Right lobe of liver (tissue), 6 donors: ENCODE results near the gene LRRC75A. TPM values are rescaled to one million over a fixed set of nuclear protein-coding genes. Genes with fewer than 3 reads are reported as not detected.

ENCODE experiments used
- ATAC-seq, 4 donors: fragments of 200-7000 bp; cut with Tn5 transposase; one replicate each; pipeline ENCODE4 v1.9.1; 2020; ENCODE audit warnings: mild to moderate bottlenecking in 4 of 4, moderate library complexity in 4 of 4
- DNase-seq, 3 donors: peaks; one replicate each; pipeline ENCODE4 v3.0.0-alpha.2; 2020
- H3K27ac ChIP-seq, 3 donors: fragments of 200-600 bp; one replicate each; pipeline ENCODE4 v1.8.0; 2022
- H3K27me3 ChIP-seq, 2 donors: fragments of 200-600 bp; one replicate each; pipeline ENCODE4 v1.8.0; 2022
- H3K36me3 ChIP-seq, 4 donors: fragments of 200-600 bp; sonication (generic) in 1 of 4; one replicate each; pipeline versions ENCODE4 v1.5.1 to v1.8.0; 2017 to 2022; ENCODE audit warnings: control low read depth in 1 of 4
- H3K4me1 ChIP-seq, 4 donors: fragments of 200-600 bp; sonication (generic) in 1 of 4; one replicate each; pipeline versions ENCODE4 v1.5.1 to v1.8.0; 2017 to 2022; ENCODE audit warnings: control low read depth in 1 of 4
- H3K4me3 ChIP-seq, 3 donors: fragments of 200-600 bp; one replicate each; pipeline ENCODE4 v1.8.0; 2022
- H3K9me3 ChIP-seq, 4 donors: fragments of 200-600 bp; sonication (generic) in 1 of 4; one replicate each; pipeline versions ENCODE4 v1.5.1 to v1.8.0; 2017 to 2022; ENCODE audit warnings: control low read depth in 1 of 4
- CTCF ChIP-seq, 4 donors: fragments of 200-600 bp in 3 of 4; fragments of 450-650 bp in 1 of 4; IDR thresholded peaks; one replicate each; pipeline versions ENCODE4 v1.5.1 to v1.8.0; 2016 to 2022; ENCODE audit warnings: antibody characterized with exemption in 4 of 4, mild to moderate bottlenecking in 2 of 4
- POLR2A ChIP-seq: fragments of 450-650 bp; IDR thresholded peaks from one replicate; pipeline ENCODE4 v1.6.1; 2017; ENCODE audit warnings: antibody characterized with exemption, mild to moderate bottlenecking
- WGBS: methylation state at CpG from one replicate; pipeline ENCODE4 v1.1.6; 2018; ENCODE audit warnings: low coverage, low lambda C conversion rate; ENCODE audit not compliant: insufficient coverage; ENCODE audit errors: missing lambda C conversion rate; 5-methylcytosine and 5-hydroxymethylcytosine counted together
- intact Hi-C, 2 donors: fragments of 100-400 bp; cut with DNase I; formaldehyde crosslinking; loops; one replicate each; pipeline versions ENCODE4 v1.11.2 to v1.14.1; 2022
- total RNA-seq, 6 experiments: library from RNA; depleted of rRNA in 2 of 6; stranded (reverse); fragments of >200 nt in 2 of 6; fragmentation: NEBNext Ultra II Directional in 3 of 6; extraction: Animal tissue kit (Norgen Biotek cat#: 25700) in 3 of 6; gene quantifications; one replicate each; pipeline versions ENCODE4 v1.1.0 to v1.2.4, GENCODE V29; 2016 to 2023
- donor health status: DM: no; HTN: yes; CAD: no.
- donor health status: DM: no; HTN: no; CAD: no.
- donor health status: DM: no; HTN: no; CAD: no.
- donor health status: DM: no; HTN: yes; CAD: no.
- donor health status: DM: no; HTN: yes; CAD: no.

LRRC75A gene
- total RNA-seq, 6 experiments from 2014 or later: 0.12 to 0.62 (median 0.22) TPM

- intact Hi-C loops: no loop called here
- peaks cover 0 to 30% (median 4%) of the 10 kb centered on the region in 4 donors for H3K4me1 ChIP-seq
- H3K36me3 ChIP-seq: peaks cover 0 to 16% (median 4%) of the 10 kb centered on the region in 4 donors
- TF ChIP-seq CTCF (IDR thresholded peaks at IDR 0.05): no peak
- TF ChIP-seq POLR2A: no peak
- no peak overlapping the region for H3K4me3 ChIP-seq
- ATAC-seq (no peak), DNase-seq (no peak)
- H3K9me3 ChIP-seq: no peaks in the 10 kb centered on the region
- H3K27me3 ChIP-seq: no peaks in the 10 kb centered on the region
- no peak overlapping the region for H3K27ac ChIP-seq
- WGBS: 100% methylated on average over 1 of the region's 8 CpGs
Observed at GRCh38 chr17:16447676-16448075, 44.3 kb downstream of the LRRC75A start.

- no peak for ATAC-seq
- H3K4me1 ChIP-seq: peaks cover 0 to 42% (median 8%) of the 10 kb centered on the region in 4 donors
- WGBS: 94% methylated on average over 7 of the region's 12 CpGs
- H3K27me3 ChIP-seq: no peaks in the 10 kb centered on the region
- DNase-seq: no peak
- TF ChIP-seq CTCF (IDR thresholded peaks at IDR 0.05) (no peak), POLR2A (no peak)
- intact Hi-C loops: no loop called here
- H3K27ac ChIP-seq: no peak overlapping the region
- H3K9me3 ChIP-seq: no peaks in the 10 kb centered on the region
- H3K36me3 ChIP-seq: peaks cover 0 to 28% (median 12%) of the 10 kb centered on the region in 4 donors
- H3K4me3 ChIP-seq: no peak overlapping the region
Observed at GRCh38 chr17:16446338-16446983, 45.5 kb downstream of the LRRC75A start.

GRCh38 chr17:16444258-16444886 is 47.6 kb downstream of the LRRC75A start:
- peak; percentile 7 to 31 (median 14) for ATAC-seq
- no peak for TF ChIP-seq CTCF (IDR thresholded peaks at IDR 0.05)
- no peak for TF ChIP-seq POLR2A
- Histone ChIP-seq H3K27me3 (no peaks in the 10 kb centered on the region), H3K27ac (no peak overlapping the region), H3K4me3 (no peak overlapping the region), H3K4me1 (peaks cover 0 to 58% (median 12%) of the 10 kb centered on the region in 4 donors), H3K9me3 (no peaks in the 10 kb centered on the region), H3K36me3 (peaks cover 0 to 41% (median 14%) of the 10 kb centered on the region in 4 donors)
- WGBS: 94% methylated on average over 3 of the region's 6 CpGs
- no peak for DNase-seq
- intact Hi-C loops: no loop called here

- DNase-seq (no peak), ATAC-seq (no peak)
- no peak for TF ChIP-seq POLR2A
- no peak for TF ChIP-seq CTCF (IDR thresholded peaks at IDR 0.05)
- Histone ChIP-seq H3K4me3 (no peak overlapping the region), H3K27ac (no peak overlapping the region), H3K36me3 (peaks cover 0 to 41% (median 14%) of the 10 kb centered on the region in 4 donors), H3K27me3 (no peaks in the 10 kb centered on the region), H3K9me3 (no peaks in the 10 kb centered on the region), H3K4me1 (peaks cover 0 to 58% (median 12%) of the 10 kb centered on the region in 4 donors)
- intact Hi-C loops: no loop called here
- 80% methylated on average over 4 of the region's 27 CpGs for WGBS
Observed at GRCh38 chr17:16443511-16444257, 48.3 kb downstream of the LRRC75A start.
